ENCODE measurements around the gene PLA2G4B.

GRCh38 chr15:41888662-41889253, 50.1 kb downstream of the PLA2G4B start:
- no peak for TF ChIP-seq POU2F2 (IDR thresholded peaks at IDR 0.05; ENCODE audit: low read depth, low read length)
- TF ChIP-seq POLR2AphosphoS5 (IDR thresholded peaks at IDR 0.05; ENCODE audit: low read depth, low read length): no peak
- TF ChIP-seq POLR2A (IDR thresholded peaks at IDR 0.05; ENCODE audit: low read depth, low read length): no peak
- TF ChIP-seq TAF1 (IDR thresholded peaks at IDR 0.05; ENCODE audit: low read depth, low read length): no peak

Data from GM12891 (cell line).